ENCODE data around the gene ABHD8. TPM values are rescaled to one million over a fixed set of nuclear protein-coding genes. Genes with fewer than 3 reads are reported as not detected.

The ABHD8 gene
- total and polyA plus RNA-seq, 2 of the 4 experiments (the other 2 are of a cell fraction): 3.9 to 10.2 TPM

DNA sequence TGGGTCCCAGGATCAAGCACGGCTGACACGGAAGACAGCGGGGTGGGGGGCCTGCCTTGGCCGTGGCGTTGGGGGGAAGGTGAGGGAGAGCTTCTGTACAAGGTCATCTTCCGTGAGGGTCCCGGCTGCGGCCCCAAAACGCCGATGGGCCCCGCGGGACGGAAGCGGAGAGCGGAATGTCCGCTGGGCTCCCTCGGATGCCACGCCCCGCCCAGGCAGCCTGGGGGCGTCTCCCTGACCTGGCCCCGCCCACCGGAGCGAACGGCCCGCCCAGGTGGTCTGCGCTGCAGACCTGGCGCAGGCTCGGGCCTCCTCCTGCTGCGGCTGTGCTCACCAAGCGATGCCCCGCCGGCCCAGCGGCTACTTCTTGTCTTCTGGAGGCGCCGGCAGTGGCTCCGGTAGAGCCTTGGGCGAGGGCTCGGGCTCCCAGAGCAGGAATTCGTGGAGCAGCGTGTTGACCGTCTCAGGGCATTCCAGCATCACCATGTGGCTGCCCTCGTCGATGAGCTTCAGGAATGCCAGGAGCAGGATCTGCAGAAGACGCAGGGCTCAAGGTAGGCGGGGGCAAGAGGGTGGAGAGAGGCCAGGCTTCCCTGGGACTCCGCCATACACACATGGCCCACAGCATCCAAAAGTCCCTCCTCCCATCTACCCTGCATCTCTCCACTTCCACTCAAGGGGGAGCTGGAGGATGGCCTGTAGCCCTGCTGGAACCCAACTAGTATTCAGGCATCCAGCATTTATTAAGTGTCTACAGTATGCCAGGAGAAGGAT, 10.7 kb downstream of the ABHD8 start:
- Histone ChIP-seq H3K79me1 (ENCODE audit: low read depth in 1 of 2, low read length in 2 of 2) (peaks cover 0 to 21% of the 10 kb centered on the region in 2 experiments; a peak in 3 of 4 replicates), H3K23ac (ENCODE audit: low read depth, low read length) (no peak overlapping the region; the same call in 1 of the 2 replicates), H2BK120ac (ENCODE audit: low read depth, low read length) (no peak overlapping the region), H3K9me1 (ENCODE audit: insufficient read depth, low read length) (peaks cover 4% of the 10 kb centered on the region), H3K4me3 (ENCODE audit: insufficient read depth, low read depth, low read length) (peak overlapping the region; percentile 44), H3K27me3 (ENCODE audit: control insufficient read depth, insufficient read depth, low read length) (no peaks in the 10 kb centered on the region), H3K18ac (ENCODE audit: low read depth, low read length) (peak overlapping the region; percentile 39; the same call in 1 of the 2 replicates), H2BK5ac (ENCODE audit: low read depth, low read length, poor library complexity, severe bottlenecking) (peak overlapping the region; percentile 57), H3K4me1 (ENCODE audit: control insufficient read depth, insufficient read depth, low read length) (peaks cover 2% of the 10 kb centered on the region; the same call in 1 of the 2 replicates), H2AK5ac (ENCODE audit: low read depth, low read length) (peak overlapping the region; percentile 75; the same call in 1 of the 2 replicates), H2BK15ac (ENCODE audit: low read depth, low read length) (no peak overlapping the region), H2BK20ac (ENCODE audit: low read depth, low read length) (no peak overlapping the region), H4K8ac (ENCODE audit: low read depth in 2 of 2, low read length in 2 of 2) (peak overlapping the region; percentile 91 to 95), H3K27ac (ENCODE audit: insufficient read depth, low read length) (peak overlapping the region; percentile 93), H4K5ac (ENCODE audit: low read depth, low read length) (peak overlapping the region; percentile 89), H4K91ac (ENCODE audit: insufficient read depth, low read depth, low read length) (peak overlapping the region; percentile 51), H3K9me3 (ENCODE audit: control insufficient read depth, insufficient read depth, low read length) (no peaks in the 10 kb centered on the region), H3K9ac (ENCODE audit: low read depth, low read length) (peak overlapping the region; percentile 72), H3K4ac (ENCODE audit: low read depth, low read length) (peak overlapping the region; percentile 74), H2AFZ (replicated peaks; ENCODE audit: low read length, poor library complexity) (peak overlapping the region; percentile 91), H3K36me3 (ENCODE audit: control insufficient read depth, insufficient read depth, low read length) (peaks cover 5% of the 10 kb centered on the region; the same call in 1 of the 2 replicates), H4K20me1 (ENCODE audit: insufficient read depth, low read length) (0 out of 2 replicates have a peak, but pooled peaks cover 3% of the 10 kb centered on the region), H3K56ac (ENCODE audit: extremely low read depth, insufficient read depth, low read length) (no peak overlapping the region; the same call in 1 of the 2 replicates), H2AK9ac (replicated peaks; ENCODE audit: low read depth, low read length, poor library complexity) (peak overlapping the region; percentile 97), H3K4me2 (ENCODE audit: low read depth, low read length) (peak overlapping the region; percentile 90), H3K14ac (replicated peaks; ENCODE audit: low read depth, low read length) (peak overlapping the region; percentile 73)
- ChIA-PET CTCF (interaction anchor here (0.5 to 1.2 kb wide), 4 partner anchors 13 to 529 kb away, joined by 3 to 4 read pairs (median 3); partner anchors contain the start of gene MRPL34), POLR2A (ENCODE audit: unreplicated experiment) (interaction anchor here (0.6 kb wide), 1 partner anchor 72 kb away, joined by 3 read pairs; no protein-coding TSS in a partner anchor)
- peak; percentile 82 for DNase-seq
- ATAC-seq (ENCODE audit: low read depth): peak; percentile 94
- intact Hi-C loops (cut with micrococcal nuclease) (loop anchor here (1.0 to 2.0 kb wide), 2 partner anchors 11 to 94 kb away; partner anchors contain the start of gene ABHD8), dilution Hi-C loops (cut with HindIII; ENCODE audit: low sequenced_read_pairs, unreplicated experiment) (no loop called here), in situ Hi-C loops (cut with MboI; ENCODE audit: low sequenced_read_pairs) (no loop called here)
- 0% methylated on average over 13 of the region's 46 CpGs; no CpG with 5 or more reads in 1 of the 2 experiments for WGBS, 2 experiments (ENCODE audit: extremely low coverage in 2 of 2, insufficient read length in 1 of 2)
- no TSS peak for BruUV-seq (replicated peaks)
- no peak for TF ChIP-seq BHLHE40 (IDR thresholded peaks at IDR 0.05; ENCODE audit: low read depth, low read length)
- no peak for TF ChIP-seq ELK1 (IDR thresholded peaks at IDR 0.05; ENCODE audit: borderline replicate concordance, low read depth, low read length)
- no peak for TF ChIP-seq FOS (IDR thresholded peaks at IDR 0.05; ENCODE audit: low read depth, low read length)
- TF ChIP-seq MAFK (IDR thresholded peaks at IDR 0.05; ENCODE audit: low read depth, low read length): no peak
- no peak; the same call in 1 of the 2 replicates for TF ChIP-seq POLR2A (IDR thresholded peaks at IDR 0.05; ENCODE audit: low read depth, low read length)
- peak; percentile 63 for TF ChIP-seq SMC3 (IDR thresholded peaks at IDR 0.05; ENCODE audit: low read depth, low read length)
- no peak for TF ChIP-seq NFE2L2 (IDR thresholded peaks at IDR 0.05; ENCODE audit: low read depth, low read length)
- TF ChIP-seq MAZ (IDR thresholded peaks at IDR 0.05; ENCODE audit: borderline replicate concordance, low read depth, low read length): peak; percentile 52; the same call in 1 of the 2 replicates
- TF ChIP-seq RCOR1 (IDR thresholded peaks at IDR 0.05; ENCODE audit: insufficient replicate concordance, low read length): no peak
- TF ChIP-seq RFX5 (IDR thresholded peaks at IDR 0.05; ENCODE audit: low read depth, low read length): no peak
- no peak for TF ChIP-seq CEBPB (IDR thresholded peaks at IDR 0.05; ENCODE audit: low read depth, low read length)
- no peak for TF ChIP-seq CHD1 (IDR thresholded peaks at IDR 0.05; ENCODE audit: low read depth, low read length)
- TF ChIP-seq CTCF (conservative IDR thresholded peaks at IDR 0.05; ENCODE audit: low read depth, low read length): peak; percentile 82

All from IMR-90 (cell line).